Bronchial epithelial cell (primary cell): ENCODE data around the gene CHRNB2. TPM values are rescaled to one million over a fixed set of nuclear protein-coding genes. Genes with fewer than 3 reads are reported as not detected.
A peak's percentile ranks its signal among the peaks of the same experiment; 100 is the strongest.

ENCODE experiments used
- DNase-seq: peaks from one replicate; pipeline ENCODE4 v3.0.0-alpha.2; 2010; ENCODE audit warnings: low read depth
- FAIRE-seq: peaks from 2 replicates; lab custom pipeline; 2011; peaks lifted over from hg19 to GRCh38; lab: Jason Lieb, UNC
- H3K27me3 ChIP-seq: 2 replicates; pipeline ENCODE4 v1.5.1; 2011; ENCODE audit warnings: low read length; ENCODE audit not compliant: control insufficient read depth, insufficient read depth
- H3K36me3 ChIP-seq: 2 replicates; pipeline ENCODE4 v1.5.1; 2011; ENCODE audit warnings: low read length; ENCODE audit not compliant: control insufficient read depth, insufficient read depth
- H3K4me3 ChIP-seq: 2 replicates; pipeline ENCODE4 v1.5.1; 2011; ENCODE audit warnings: mild to moderate bottlenecking, low read depth, low read length, control low read depth
- total RNA-seq: library from RNA; depleted of rRNA; stranded (reverse); fragments of >200 nt; gene quantifications from 2 replicates; pipeline ENCODE4 v1.2.1, GENCODE V29; 2014
- TF ChIP-seq, protein P1 (sequence below): IDR thresholded peaks from 2 replicates; pipeline ENCODE4 v1.5.1; 2011; ENCODE audit warnings: mild to moderate bottlenecking, moderate library complexity, low read length, control low read depth, inconsistent platforms; ENCODE audit not compliant: insufficient read depth, severe bottlenecking

Gene CHRNB2, protein sequence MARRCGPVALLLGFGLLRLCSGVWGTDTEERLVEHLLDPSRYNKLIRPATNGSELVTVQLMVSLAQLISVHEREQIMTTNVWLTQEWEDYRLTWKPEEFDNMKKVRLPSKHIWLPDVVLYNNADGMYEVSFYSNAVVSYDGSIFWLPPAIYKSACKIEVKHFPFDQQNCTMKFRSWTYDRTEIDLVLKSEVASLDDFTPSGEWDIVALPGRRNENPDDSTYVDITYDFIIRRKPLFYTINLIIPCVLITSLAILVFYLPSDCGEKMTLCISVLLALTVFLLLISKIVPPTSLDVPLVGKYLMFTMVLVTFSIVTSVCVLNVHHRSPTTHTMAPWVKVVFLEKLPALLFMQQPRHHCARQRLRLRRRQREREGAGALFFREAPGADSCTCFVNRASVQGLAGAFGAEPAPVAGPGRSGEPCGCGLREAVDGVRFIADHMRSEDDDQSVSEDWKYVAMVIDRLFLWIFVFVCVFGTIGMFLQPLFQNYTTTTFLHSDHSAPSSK
- not detected in 2 replicates for total RNA-seq

DNA sequence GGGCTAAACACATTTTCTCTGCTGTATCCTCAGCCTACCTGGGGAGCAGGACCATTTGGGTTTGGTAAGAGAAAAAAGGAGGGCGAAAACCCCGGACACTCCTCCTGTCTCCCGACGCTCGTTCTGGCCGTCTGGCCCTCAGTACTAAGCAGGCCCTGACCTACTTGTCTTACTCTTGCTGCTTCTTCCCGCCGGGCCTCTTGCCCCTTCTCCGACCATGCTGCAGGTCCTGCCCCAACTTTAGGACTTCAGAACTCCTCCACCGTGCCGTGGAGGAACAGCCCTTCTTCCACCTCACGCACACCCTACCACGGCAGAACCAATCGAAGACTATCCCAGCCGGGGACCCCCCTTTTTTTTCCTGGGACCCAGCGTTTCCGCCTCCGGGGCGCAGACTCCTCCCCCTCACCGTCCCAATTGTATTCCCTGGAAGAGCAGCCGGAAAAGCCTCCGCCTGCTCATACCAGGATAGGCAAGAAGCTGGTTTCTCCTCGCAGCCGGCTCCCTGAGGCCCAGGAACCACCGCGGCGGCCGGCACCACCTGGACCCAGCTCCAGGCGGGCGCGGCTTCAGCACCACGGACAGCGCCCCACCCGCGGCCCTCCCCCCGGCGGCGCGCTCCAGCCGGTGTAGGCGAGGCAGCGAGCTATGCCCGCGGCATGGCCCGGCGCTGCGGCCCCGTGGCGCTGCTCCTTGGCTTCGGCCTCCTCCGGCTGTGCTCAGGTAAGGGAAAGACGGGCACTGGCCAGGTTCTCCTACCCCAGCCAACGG is at the start of gene CHRNB2:
Gene CHRNB2 (plus strand): TSS at position 393 of the 771 bp plus-strand sequence. CDS start 267 bp downstream, at position 660.
- TF ChIP-seq, protein P1, sequence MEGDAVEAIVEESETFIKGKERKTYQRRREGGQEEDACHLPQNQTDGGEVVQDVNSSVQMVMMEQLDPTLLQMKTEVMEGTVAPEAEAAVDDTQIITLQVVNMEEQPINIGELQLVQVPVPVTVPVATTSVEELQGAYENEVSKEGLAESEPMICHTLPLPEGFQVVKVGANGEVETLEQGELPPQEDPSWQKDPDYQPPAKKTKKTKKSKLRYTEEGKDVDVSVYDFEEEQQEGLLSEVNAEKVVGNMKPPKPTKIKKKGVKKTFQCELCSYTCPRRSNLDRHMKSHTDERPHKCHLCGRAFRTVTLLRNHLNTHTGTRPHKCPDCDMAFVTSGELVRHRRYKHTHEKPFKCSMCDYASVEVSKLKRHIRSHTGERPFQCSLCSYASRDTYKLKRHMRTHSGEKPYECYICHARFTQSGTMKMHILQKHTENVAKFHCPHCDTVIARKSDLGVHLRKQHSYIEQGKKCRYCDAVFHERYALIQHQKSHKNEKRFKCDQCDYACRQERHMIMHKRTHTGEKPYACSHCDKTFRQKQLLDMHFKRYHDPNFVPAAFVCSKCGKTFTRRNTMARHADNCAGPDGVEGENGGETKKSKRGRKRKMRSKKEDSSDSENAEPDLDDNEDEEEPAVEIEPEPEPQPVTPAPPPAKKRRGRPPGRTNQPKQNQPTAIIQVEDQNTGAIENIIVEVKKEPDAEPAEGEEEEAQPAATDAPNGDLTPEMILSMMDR = no peak
- Histone ChIP-seq H3K4me3 (no peak within 1 kb of the TSS), H3K27me3 (peaks cover 4% of the 10 kb centered on the region), H3K36me3 (no peaks in the 10 kb centered on the region)
- DNase-seq (peak; percentile 15), FAIRE-seq (no peak)

DNA sequence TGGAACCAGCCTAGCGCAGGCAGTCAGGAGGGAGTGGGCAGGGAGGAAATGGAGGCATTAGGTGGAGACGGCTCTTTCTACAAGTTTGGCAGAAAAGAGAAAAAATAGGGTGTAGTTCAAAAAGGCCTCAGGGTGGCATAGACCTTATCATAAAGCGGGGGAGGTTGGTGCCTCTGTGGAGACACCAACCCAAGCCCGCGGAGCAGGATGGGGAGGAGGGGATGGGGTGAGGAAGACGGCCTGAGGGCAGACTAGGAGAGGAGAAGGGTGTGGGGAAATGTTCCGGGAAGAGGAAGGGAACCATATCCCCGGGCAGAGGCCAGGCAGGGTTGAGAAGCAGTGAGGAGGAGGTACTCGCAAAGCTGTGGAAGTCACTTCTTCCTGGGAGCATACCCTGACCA is 48.0 kb upstream of the CHRNB2 start:
- H3K4me3 ChIP-seq = no peak overlapping the region
- no peak for DNase-seq
- no peaks in the 10 kb centered on the region for H3K36me3 ChIP-seq
- peaks cover 14% of the 10 kb centered on the region for H3K27me3 ChIP-seq
- TF ChIP-seq, protein P1 = no peak
- no peak for FAIRE-seq

DNA sequence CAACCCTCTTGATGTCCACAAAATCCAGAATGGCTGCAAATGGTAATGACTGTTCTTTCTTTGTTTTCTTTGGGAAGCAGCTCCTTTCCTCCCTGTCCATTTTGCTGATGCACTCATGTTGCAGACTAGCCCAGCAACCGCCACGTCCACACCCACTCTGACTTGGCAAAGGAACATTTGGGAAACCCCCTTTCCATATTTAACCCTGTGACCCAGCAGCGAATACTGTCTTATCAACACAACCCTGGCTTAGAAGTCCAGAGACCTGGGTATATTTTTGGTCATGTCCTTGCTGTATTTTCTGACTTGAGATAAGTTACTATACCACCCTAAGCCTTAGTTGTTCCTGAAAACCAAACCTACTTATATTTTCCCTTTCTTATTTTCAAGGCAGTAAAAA is 47.2 kb upstream of the CHRNB2 start:
- no peak for FAIRE-seq

DNA sequence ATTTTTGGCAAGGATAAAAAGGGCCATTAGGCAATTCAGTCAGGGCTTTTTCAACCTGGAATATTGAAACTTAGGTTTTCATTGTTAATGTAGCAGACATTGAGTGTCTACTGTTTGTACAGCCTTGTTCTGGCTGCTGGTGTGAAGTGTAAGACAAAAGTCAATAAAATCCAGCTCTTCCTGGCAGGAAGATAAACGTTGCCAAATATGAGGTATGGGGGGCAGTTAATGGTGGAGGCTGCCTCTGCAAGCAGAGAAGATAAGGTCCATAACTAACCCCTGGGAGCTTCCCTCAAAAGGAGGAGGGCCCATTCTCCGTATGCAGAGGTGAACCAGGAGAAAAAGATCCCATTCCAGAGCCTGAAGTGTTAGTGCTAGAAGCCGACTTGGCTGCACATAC is 45.9 kb upstream of the CHRNB2 start:
- H3K36me3 ChIP-seq = no peaks in the 10 kb centered on the region
- DNase-seq = no peak
- no peak for FAIRE-seq
- H3K27me3 ChIP-seq = peaks cover 11% of the 10 kb centered on the region
- H3K4me3 ChIP-seq = no peak overlapping the region
- TF ChIP-seq, protein P1 = no peak

More for the DNA sequence above, 47.2 kb upstream of the CHRNB2 start:
- Histone ChIP-seq H3K27me3 (peaks cover 14% of the 10 kb centered on the region), H3K4me3 (no peak overlapping the region), H3K36me3 (no peaks in the 10 kb centered on the region)
- DNase-seq = peak; percentile 20
- TF ChIP-seq, protein P1 = no peak

DNA sequence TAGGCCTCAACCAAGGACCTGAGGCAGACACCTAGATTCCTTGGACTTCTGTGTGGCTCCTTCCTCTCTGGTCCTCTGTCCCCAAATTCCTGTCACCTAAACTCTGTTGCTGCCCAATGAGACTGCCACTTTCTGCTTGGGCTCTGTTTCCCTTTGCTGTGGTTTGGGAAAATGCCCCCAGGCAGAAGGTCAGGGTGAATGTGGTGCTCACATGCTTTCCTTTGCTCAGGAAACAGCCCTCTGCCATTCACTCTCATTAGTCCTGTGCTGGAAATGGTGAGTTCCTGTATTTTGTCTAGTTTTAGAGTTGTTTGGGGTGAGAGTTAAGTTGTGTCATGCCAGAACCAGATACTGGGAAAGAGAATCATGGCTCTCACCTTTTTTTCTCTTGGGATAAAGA is 42.7 kb upstream of the CHRNB2 start:
- H3K4me3 ChIP-seq = no peak overlapping the region
- DNase-seq = no peak
- H3K27me3 ChIP-seq = peaks cover 8% of the 10 kb centered on the region
- FAIRE-seq = no peak
- no peaks in the 10 kb centered on the region for H3K36me3 ChIP-seq
- TF ChIP-seq, protein P1 = no peak
